GM18868 (cell line): ENCODE data around the gene C3AR1.
A peak's percentile ranks its signal among the peaks of the same experiment; 100 is the strongest.

Source experiments
- ATAC-seq: cut with Tn5 transposase; IDR thresholded peaks from one replicate; pipeline ENCODE4 v1.9.1; 2021; ENCODE audit warnings: mild to moderate bottlenecking, moderate library complexity; ENCODE audit not compliant: unreplicated experiment

Gene C3AR1

GRCh38 chr12:8058506-8058905 lies 7.7 kb downstream of the C3AR1 start:
- no peak for ATAC-seq

- ATAC-seq, result no peak
These were observed 8.3 kb downstream of the C3AR1 start for GRCh38 chr12:8057839-8058238.

GRCh38 chr12:8057306-8057705 lies 8.9 kb downstream of the C3AR1 start:
- no peak for ATAC-seq

GRCh38 chr12:8054816-8055215 lies 11.3 kb downstream of the C3AR1 start:
- no peak for ATAC-seq

- no peak for ATAC-seq
These were observed 13.5 kb downstream of the C3AR1 start for GRCh38 chr12:8052679-8053078.

- no peak for ATAC-seq
These were observed 15.4 kb downstream of the C3AR1 start for GRCh38 chr12:8050600-8051250.

- ATAC-seq, result no peak
These were observed 17.3 kb downstream of the C3AR1 start for GRCh38 chr12:8048906-8049305.

GRCh38 chr12:8047842-8048241 lies 18.3 kb downstream of the C3AR1 start:
- no peak for ATAC-seq

GRCh38 chr12:8045952-8046944 lies 19.9 kb downstream of the C3AR1 start:
- ATAC-seq, result no peak

GRCh38 chr12:8040791-8041190 lies 25.4 kb downstream of the C3AR1 start:
- no peak for ATAC-seq

GRCh38 chr12:8038659-8039114 lies 27.5 kb downstream of the C3AR1 start:
- no peak for ATAC-seq

- ATAC-seq, result no peak
These were observed 28.2 kb downstream of the C3AR1 start for GRCh38 chr12:8037947-8038346.

- no peak for ATAC-seq
These were observed 29.0 kb downstream of the C3AR1 start for GRCh38 chr12:8037046-8037663.

GRCh38 chr12:8036346-8036745 lies 29.8 kb downstream of the C3AR1 start:
- ATAC-seq, result no peak

- no peak for ATAC-seq
These were observed 30.6 kb downstream of the C3AR1 start for GRCh38 chr12:8035440-8036010.

- no peak for ATAC-seq
These were observed 31.4 kb downstream of the C3AR1 start for GRCh38 chr12:8034802-8035201.

GRCh38 chr12:8033153-8034044 lies 32.8 kb downstream of the C3AR1 start:
- peak; percentile 36 for ATAC-seq

- peak; percentile 76 for ATAC-seq
These were observed 33.7 kb downstream of the C3AR1 start, which contains the start of gene FOXJ2 for GRCh38 chr12:8032242-8033152. Gene FOXJ2, plus strand, starts transcription at chr12:8032716. Its CDS starts 7,117 bp downstream, at chr12:8039833.

- ATAC-seq, result no peak
These were observed 34.3 kb downstream of the C3AR1 start for GRCh38 chr12:8031872-8032241.
